Upper lobe of right lung (tissue), 1 donor: Measurements from ENCODE around the gene UGT1A7. TPM values are rescaled to one million over a fixed set of nuclear protein-coding genes. Genes with fewer than 3 reads are reported as not detected.

Experiments
- ATAC-seq: fragments of 200-7000 bp; cut with Tn5 transposase; one replicate; pipeline ENCODE4 v1.9.1; 2020; ENCODE audit warnings: mild to moderate bottlenecking, moderate library complexity
- DNase-seq: peaks from one replicate; pipeline ENCODE4 v3.0.0-alpha.2; 2020
- H3K27ac ChIP-seq: fragments of 200-600 bp; one replicate; pipeline ENCODE4 v1.8.0; 2022
- H3K27me3 ChIP-seq: fragments of 200-600 bp; one replicate; pipeline ENCODE4 v1.8.0; 2022; ENCODE audit warnings: mild to moderate bottlenecking
- H3K36me3 ChIP-seq: fragments of 200-600 bp; one replicate; pipeline ENCODE4 v1.8.0; 2022
- H3K4me1 ChIP-seq: fragments of 200-600 bp; one replicate; pipeline ENCODE4 v1.8.0; 2022
- H3K4me3 ChIP-seq: fragments of 200-600 bp; one replicate; pipeline ENCODE4 v1.8.0; 2022; ENCODE audit warnings: mild to moderate bottlenecking
- H3K9me3 ChIP-seq: fragments of 200-600 bp; one replicate; pipeline ENCODE4 v1.8.0; 2022
- intact Hi-C: fragments of 100-400 bp; cut with DNase I; formaldehyde crosslinking; loops from one replicate; pipeline ENCODE4 v1.11.0; 2022
- total RNA-seq: library from RNA; stranded (reverse); fragmentation: NEBNext Ultra II Directional; extraction: Animal tissue kit (Norgen Biotek cat#: 25700); gene quantifications from one replicate; pipeline ENCODE4 v1.2.1, GENCODE V29; 2021
- TF ChIP-seq, protein P1 (sequence below): fragments of 200-600 bp; IDR thresholded peaks from one replicate; pipeline ENCODE4 v1.8.0; 2022; ENCODE audit warnings: antibody characterized with exemption
- donor health status: DM: no; HTN: yes; CAD: no; lungs with severe emphysema.

UGT1A7 gene
- total RNA-seq, 1 donor from 2014 or later = not detected

DNA sequence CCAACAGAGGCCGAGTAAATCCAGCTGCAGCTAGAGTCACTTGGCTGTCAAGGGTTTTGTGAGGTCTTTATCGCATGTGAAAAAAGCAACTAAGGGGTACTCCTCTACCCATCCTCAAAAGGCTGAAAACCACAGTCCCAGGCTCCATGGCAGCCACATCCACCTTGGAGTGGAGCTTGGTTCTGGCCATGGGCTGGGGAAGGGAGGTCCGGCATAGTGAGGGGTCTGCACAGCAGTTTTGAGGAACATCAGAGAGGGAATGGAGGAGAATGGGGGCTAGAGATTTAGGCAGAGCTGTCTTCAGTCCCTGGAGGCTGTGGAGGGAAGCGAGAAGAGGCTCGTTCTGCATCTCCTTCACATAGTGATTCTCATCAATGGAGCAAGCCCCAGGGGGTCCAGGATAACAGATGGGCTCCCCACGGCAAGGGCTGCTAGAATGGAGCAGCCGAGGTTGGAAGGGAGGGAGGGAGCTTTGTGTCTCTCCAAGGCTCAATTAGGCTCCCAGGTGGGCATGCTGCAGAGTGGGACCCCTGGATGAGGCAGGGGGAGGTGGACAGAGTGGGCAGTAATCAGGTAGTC, 117.5 kb downstream of the UGT1A7 start:
- ATAC-seq = no peak
- Histone ChIP-seq H3K27me3 (no peaks in the 10 kb centered on the region), H3K36me3 (no peaks in the 10 kb centered on the region), H3K4me3 (no peak overlapping the region), H3K9me3 (no peaks in the 10 kb centered on the region), H3K27ac (no peak overlapping the region), H3K4me1 (no peaks in the 10 kb centered on the region)
- TF ChIP-seq, protein P1, sequence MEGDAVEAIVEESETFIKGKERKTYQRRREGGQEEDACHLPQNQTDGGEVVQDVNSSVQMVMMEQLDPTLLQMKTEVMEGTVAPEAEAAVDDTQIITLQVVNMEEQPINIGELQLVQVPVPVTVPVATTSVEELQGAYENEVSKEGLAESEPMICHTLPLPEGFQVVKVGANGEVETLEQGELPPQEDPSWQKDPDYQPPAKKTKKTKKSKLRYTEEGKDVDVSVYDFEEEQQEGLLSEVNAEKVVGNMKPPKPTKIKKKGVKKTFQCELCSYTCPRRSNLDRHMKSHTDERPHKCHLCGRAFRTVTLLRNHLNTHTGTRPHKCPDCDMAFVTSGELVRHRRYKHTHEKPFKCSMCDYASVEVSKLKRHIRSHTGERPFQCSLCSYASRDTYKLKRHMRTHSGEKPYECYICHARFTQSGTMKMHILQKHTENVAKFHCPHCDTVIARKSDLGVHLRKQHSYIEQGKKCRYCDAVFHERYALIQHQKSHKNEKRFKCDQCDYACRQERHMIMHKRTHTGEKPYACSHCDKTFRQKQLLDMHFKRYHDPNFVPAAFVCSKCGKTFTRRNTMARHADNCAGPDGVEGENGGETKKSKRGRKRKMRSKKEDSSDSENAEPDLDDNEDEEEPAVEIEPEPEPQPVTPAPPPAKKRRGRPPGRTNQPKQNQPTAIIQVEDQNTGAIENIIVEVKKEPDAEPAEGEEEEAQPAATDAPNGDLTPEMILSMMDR = no peak
- intact Hi-C loops = no loop called here
- no peak for DNase-seq

DNA sequence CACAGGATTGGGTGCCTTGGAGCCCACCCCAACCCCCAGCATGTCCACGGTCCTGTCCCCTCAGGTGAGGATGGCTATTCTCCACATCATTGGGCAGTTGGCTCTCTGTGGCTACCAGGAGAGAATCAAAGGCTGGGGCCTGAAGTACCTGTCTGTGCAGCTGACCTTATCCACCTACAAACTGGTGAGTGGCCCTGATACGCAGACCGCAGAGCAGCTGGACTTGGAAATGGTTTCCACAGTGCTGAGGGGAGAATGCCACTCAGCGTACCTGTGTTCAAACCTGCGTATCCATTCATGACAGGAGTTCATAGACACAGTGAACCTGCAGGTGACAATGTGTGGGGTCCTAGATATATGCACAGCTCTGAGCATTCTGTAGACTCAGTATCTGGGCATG, 118.0 kb downstream of the UGT1A7 start:
- TF ChIP-seq, protein P1 = no peak
- Histone ChIP-seq H3K36me3 (no peaks in the 10 kb centered on the region), H3K9me3 (no peaks in the 10 kb centered on the region), H3K4me3 (no peak overlapping the region), H3K4me1 (no peaks in the 10 kb centered on the region), H3K27ac (no peak overlapping the region), H3K27me3 (no peaks in the 10 kb centered on the region)
- no peak for ATAC-seq
- DNase-seq = no peak
- intact Hi-C loops = no loop called here

DNA sequence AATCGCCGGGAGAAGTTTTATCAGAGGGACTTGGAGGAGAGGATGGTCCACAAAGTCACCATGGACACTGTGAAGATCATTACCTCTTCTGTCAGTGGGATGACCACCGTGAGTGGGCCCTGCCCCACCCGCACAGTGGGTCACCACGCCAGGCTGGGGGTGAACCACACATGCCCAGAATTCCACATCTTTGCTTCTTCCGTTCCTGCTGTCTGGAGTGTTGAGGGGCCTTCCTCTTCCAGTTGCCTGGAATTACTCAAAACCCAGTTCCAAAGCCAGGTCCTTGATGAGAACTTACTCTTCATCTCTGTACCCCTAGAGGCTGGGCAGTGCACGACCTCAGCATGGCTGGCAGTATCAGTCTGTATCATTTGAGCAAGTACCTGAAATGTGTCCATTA, 118.5 kb downstream of the UGT1A7 start:
- no peak for ATAC-seq
- Histone ChIP-seq H3K36me3 (no peaks in the 10 kb centered on the region), H3K27ac (no peak overlapping the region), H3K27me3 (no peaks in the 10 kb centered on the region), H3K4me3 (no peak overlapping the region), H3K9me3 (no peaks in the 10 kb centered on the region), H3K4me1 (no peaks in the 10 kb centered on the region)
- TF ChIP-seq, protein P1 = no peak
- intact Hi-C loops = no loop called here
- DNase-seq = no peak

DNA sequence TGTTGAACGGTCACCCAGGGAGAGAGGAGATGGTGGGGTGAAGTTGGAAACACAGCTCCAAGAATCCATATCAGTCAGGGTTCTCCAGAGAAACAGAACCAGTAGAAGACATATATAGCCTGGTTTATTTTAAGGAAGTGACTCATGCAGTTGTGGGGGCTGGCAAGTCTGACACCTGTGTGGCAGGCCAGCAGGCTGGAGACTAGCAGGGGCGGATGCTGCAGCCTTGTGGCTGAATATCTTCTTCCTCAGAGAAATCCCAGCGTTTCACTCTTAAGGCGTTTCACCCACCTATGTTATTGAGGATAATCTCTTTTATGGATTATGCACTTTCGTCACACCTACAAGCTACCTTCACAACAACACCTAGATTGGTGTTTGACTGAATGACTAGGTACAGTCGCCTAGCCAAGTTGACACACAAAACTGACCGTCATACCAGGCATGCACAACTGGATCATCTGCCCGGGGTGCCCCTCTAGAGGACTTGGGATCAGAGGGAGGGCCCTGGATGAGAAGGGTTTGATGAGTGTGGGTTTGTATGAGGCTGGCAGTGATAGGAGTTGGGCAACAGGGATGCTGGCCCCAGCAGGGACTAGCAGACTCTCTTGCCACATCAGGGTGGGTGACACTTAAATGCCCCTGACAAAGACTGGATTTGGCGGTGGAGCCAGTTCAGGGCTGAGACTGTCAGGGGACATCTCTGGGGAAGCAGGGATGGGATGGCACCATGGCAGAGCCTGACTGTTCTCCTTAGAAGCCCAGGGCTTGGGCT, 119.8 kb downstream of the UGT1A7 start:
- H3K27me3 ChIP-seq = no peaks in the 10 kb centered on the region
- H3K27ac ChIP-seq = no peak overlapping the region
- TF ChIP-seq, protein P1 = no peak
- no peaks in the 10 kb centered on the region for H3K9me3 ChIP-seq
- no peaks in the 10 kb centered on the region for H3K36me3 ChIP-seq
- no peak overlapping the region for H3K4me3 ChIP-seq
- H3K4me1 ChIP-seq = no peaks in the 10 kb centered on the region
- intact Hi-C loops = no loop called here
- ATAC-seq = no peak
- DNase-seq = no peak

DNA sequence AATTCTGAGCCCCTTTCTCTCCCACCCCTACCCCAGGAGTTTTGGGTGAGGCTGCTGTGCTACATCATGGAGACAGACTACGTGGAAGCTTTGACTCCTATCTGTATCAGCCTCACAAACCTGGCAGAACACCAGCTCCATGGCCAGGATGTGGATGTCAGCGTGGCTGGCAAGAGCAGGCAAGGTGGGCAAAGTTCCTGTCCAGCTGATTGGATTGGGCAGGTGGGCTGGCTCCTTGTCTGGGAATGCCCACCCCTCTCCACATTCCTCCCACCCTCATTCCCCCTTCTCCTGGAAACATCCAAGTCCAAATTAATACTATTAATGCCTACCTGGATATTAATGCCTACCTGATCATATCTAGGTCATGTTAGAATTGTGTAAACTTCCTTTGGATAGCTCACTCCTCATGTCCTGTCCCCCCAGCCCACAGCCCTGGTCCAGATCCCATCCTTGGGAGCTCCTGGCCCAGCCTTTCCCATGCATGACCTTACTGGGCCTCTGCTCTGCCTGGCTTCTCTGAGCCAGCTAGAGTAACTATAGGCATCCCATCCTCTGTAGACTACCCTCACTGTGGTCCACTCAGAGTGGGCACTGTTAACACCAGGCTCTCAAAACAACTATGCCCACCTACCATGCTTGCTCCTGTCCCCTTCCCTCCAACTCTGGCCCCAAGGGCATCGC, 120.6 kb downstream of the UGT1A7 start:
- H3K27ac ChIP-seq = no peak overlapping the region
- no peaks in the 10 kb centered on the region for H3K27me3 ChIP-seq
- intact Hi-C loops = no loop called here
- ATAC-seq (no peak), DNase-seq (no peak)
- TF ChIP-seq, protein P1 = no peak
- H3K36me3 ChIP-seq = no peaks in the 10 kb centered on the region
- no peaks in the 10 kb centered on the region for H3K4me1 ChIP-seq
- H3K9me3 ChIP-seq = no peaks in the 10 kb centered on the region
- H3K4me3 ChIP-seq = no peak overlapping the region
